HepG2 (cell line): ENCODE data around the gene RFFL. TPM values are rescaled to one million over a fixed set of nuclear protein-coding genes. Genes with fewer than 3 reads are reported as not detected.

Source experiments
- ELF1 ChIP-seq: sonication (generic); formaldehyde crosslinking; IDR thresholded peaks from 2 replicates; pipeline ENCODE4 v1.4.0; 2020; ENCODE audit warnings: missing genetic modification reagents
- FOXC1 ChIP-seq: sonication (generic); formaldehyde crosslinking; IDR thresholded peaks from 2 replicates; pipeline ENCODE4 v1.8.0; 2022; ENCODE audit warnings: mild to moderate bottlenecking, missing genetic modification reagents, borderline replicate concordance
- HNRNPUL1 ChIP-seq: fragments of 200-400 bp; formaldehyde crosslinking; IDR thresholded peaks from 2 replicates; pipeline ENCODE4 v1.6.1; 2017; ENCODE audit warnings: low read depth, mild to moderate bottlenecking, low read length, moderate library complexity
- JUND ChIP-seq: sonication (generic); formaldehyde crosslinking; IDR thresholded peaks from 2 replicates; pipeline ENCODE4 v1.8.0; 2022; ENCODE audit warnings: mild to moderate bottlenecking, missing genetic modification reagents
- KAT8 ChIP-seq: IDR thresholded peaks from 2 replicates; pipeline ENCODE4 v1.6.1; 2016; ENCODE audit warnings: missing genetic modification reagents, missing compliant biosample characterization
- KDM2A ChIP-seq: sonication (generic); formaldehyde crosslinking; IDR thresholded peaks from 2 replicates; pipeline ENCODE4 v1.4.0; 2020; ENCODE audit warnings: low read depth, missing genetic modification reagents, borderline replicate concordance
- NBN ChIP-seq: fragments of 450-650 bp; conservative IDR thresholded peaks from 2 replicates; pipeline ENCODE4 v1.6.1; 2017
- NFYB ChIP-seq: sonication (generic); formaldehyde crosslinking; IDR thresholded peaks from 2 replicates; pipeline ENCODE4 v1.4.0; 2020; ENCODE audit warnings: missing genetic modification reagents
- NR2F2 ChIP-seq: IDR thresholded peaks from 2 replicates; pipeline ENCODE4 v1.6.1; 2012; ENCODE audit warnings: low read depth, inconsistent platforms, borderline replicate concordance
- PRPF4 ChIP-seq: fragments of 200-400 bp; formaldehyde crosslinking; IDR thresholded peaks from 2 replicates; pipeline ENCODE4 v1.6.1; 2016; ENCODE audit warnings: low read length, low read depth; ENCODE audit not compliant: poor library complexity, severe bottlenecking
- REXO4 ChIP-seq: sonication (generic); formaldehyde crosslinking; IDR thresholded peaks from 2 replicates; pipeline ENCODE4 v1.8.0; 2022; ENCODE audit warnings: missing genetic modification reagents, mild to moderate bottlenecking, borderline replicate concordance
- RFX1 ChIP-seq: fragments of 450-650 bp; IDR thresholded peaks from 2 replicates; pipeline ENCODE4 v1.6.1; 2017
- SIN3A ChIP-seq: IDR thresholded peaks from 2 replicates; pipeline ENCODE4 v1.6.1; 2011; ENCODE audit warnings: low read depth, mild to moderate bottlenecking, control low read depth, low read length, borderline replicate concordance
- SMARCE1 ChIP-seq: fragments of 450-650 bp; IDR thresholded peaks from 2 replicates; pipeline ENCODE4 v1.6.1; 2017; ENCODE audit warnings: borderline replicate concordance
- SP1 ChIP-seq, 2 experiments: fragments of 450-650 bp in 1 of 2; sonication (generic) in 1 of 2; formaldehyde crosslinking in 1 of 2; IDR thresholded peaks; 2 replicates each; pipeline versions ENCODE4 v1.4.0 to v1.6.1; 2016 to 2020; ENCODE audit warnings: missing genetic modification reagents in 1 of 2
- STAG1 ChIP-seq: sonication (generic); formaldehyde crosslinking; IDR thresholded peaks from 2 replicates; pipeline ENCODE4 v1.4.0; 2020; ENCODE audit warnings: missing genetic modification reagents
- TBX3 ChIP-seq: fragments of 450-650 bp; IDR thresholded peaks from 2 replicates; pipeline ENCODE4 v1.6.1; 2017; ENCODE audit warnings: antibody characterized with exemption, mild to moderate bottlenecking, inconsistent platforms, borderline replicate concordance
- ZFP62 ChIP-seq: sonication (generic); formaldehyde crosslinking; IDR thresholded peaks from 2 replicates; pipeline ENCODE4 v1.4.0; 2020; ENCODE audit warnings: missing genetic modification reagents
- ZNF230 ChIP-seq: sonication (generic); formaldehyde crosslinking; IDR thresholded peaks from 2 replicates; pipeline ENCODE4 v1.4.0; 2020; ENCODE audit warnings: mild to moderate bottlenecking, missing genetic modification reagents
- ZNF317 ChIP-seq: sonication (generic); formaldehyde crosslinking; IDR thresholded peaks from 2 replicates; pipeline ENCODE4 v1.5.0; 2020; ENCODE audit warnings: mild to moderate bottlenecking, missing genetic modification reagents
- ZNF446 ChIP-seq: sonication (generic); formaldehyde crosslinking; IDR thresholded peaks from 2 replicates; pipeline ENCODE4 v1.5.0; 2020; ENCODE audit warnings: mild to moderate bottlenecking, missing genetic modification reagents
- ZNF572 ChIP-seq: sonication (generic); formaldehyde crosslinking; IDR thresholded peaks from 2 replicates; pipeline ENCODE4 v1.5.1; 2020; ENCODE audit warnings: mild to moderate bottlenecking, missing genetic modification reagents
- ZNF737 ChIP-seq: sonication (generic); formaldehyde crosslinking; IDR thresholded peaks from 2 replicates; pipeline ENCODE4 v1.5.0; 2020; ENCODE audit warnings: missing genetic modification reagents, mild to moderate bottlenecking, borderline replicate concordance
- ZNF749 ChIP-seq: sonication (generic); formaldehyde crosslinking; IDR thresholded peaks from 2 replicates; pipeline ENCODE4 v1.8.0; 2022; ENCODE audit warnings: mild to moderate bottlenecking, missing genetic modification reagents, moderate library complexity, borderline replicate concordance
- polyA plus RNA-seq, 8 experiments: library from polyadenylated mRNA; depleted of rRNA in 3 of 8; stranded (reverse) in 7 of 8; unstranded in 1 of 8; fragments of >200 nt; fragmentation: Illumina TruSeq in 4 of 8; extraction: Trizol in 4 of 8; gene quantifications; 2 replicates each; pipeline versions ENCODE4 v1.2.1 to v1.2.3, GENCODE V29; 2011 to 2016; ENCODE audit warnings: low read depth in 4 of 8, missing spikeins in 1 of 8, mixed read lengths in 1 of 8; ENCODE audit not compliant: insufficient read depth in 1 of 8
- total RNA-seq, 5 experiments: library from RNA; depleted of rRNA; stranded (reverse); fragments of >200 nt; fragmentation: Illumina TruSeq; extraction: Trizol; gene quantifications; 2 replicates each; pipeline ENCODE4 v1.2.3, GENCODE V29; 2016; ENCODE audit warnings: low read depth in 1 of 5
- TF ChIP-seq, protein P1 (sequence below): sonication (generic); formaldehyde crosslinking; IDR thresholded peaks from 2 replicates; pipeline ENCODE4 v1.4.0; 2020; ENCODE audit warnings: missing genetic modification reagents, low read depth, mild to moderate bottlenecking, borderline replicate concordance
- TF ChIP-seq, protein P2 (sequence below), 2 experiments: sonication (generic) in 1 of 2; formaldehyde crosslinking in 1 of 2; IDR thresholded peaks; 2 replicates each; pipeline versions ENCODE4 v1.4.0 to v1.6.1; 2016 to 2020; ENCODE audit warnings: borderline replicate concordance in 1 of 2, low read depth in 1 of 2, mild to moderate bottlenecking in 1 of 2, missing genetic modification reagents in 1 of 2

RFFL gene
- total and polyA plus RNA-seq, 2 of the 13 experiments (the other 11 are each of a cell fraction or from before 2014, with no cell fraction given), result 24.3 to 48.6 TPM

DNA sequence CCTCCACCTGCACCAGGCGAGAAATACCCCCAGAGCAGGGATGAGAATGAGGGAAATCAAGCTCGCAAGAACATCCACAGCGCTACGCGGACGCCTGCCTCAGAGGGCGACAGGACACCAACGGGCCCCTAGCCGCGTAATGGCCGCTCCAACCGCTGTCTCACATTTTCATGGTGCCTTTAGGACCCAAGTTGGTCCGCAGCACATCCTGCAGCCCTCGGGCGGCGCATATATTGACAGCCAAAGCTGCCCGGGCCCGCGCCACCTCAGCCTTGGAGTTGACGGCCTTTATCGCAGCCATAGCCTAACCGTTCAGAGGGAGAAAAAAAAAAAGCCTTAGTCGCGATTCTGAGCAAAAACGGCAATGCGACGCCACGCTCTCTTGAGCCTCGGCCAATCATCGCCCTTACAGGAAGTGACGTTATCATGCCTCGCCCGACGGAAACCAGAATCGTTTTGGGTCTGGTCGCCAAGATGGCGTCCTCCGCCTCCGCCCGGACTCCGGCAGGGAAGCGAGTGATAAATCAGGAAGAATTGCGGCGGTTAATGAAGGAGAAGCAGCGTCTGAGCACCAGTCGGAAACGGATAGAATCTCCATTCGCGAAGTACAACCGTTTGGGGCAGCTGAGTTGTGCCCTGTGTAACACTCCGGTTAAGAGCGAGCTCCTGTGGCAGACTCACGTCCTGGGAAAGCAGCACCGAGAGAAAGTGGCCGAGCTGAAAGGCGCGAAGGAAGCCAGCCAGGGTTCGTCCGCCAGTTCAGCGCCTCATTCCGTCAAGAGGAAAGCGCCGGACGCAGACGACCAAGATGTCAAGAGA lies 102.2 kb downstream of the RFFL start, which contains the start of the genes CCT6B and ZNF830 (continued):
- TF ChIP-seq PRPF4 (no peak), SIN3A (peak; percentile 85; the same call in 1 of the 2 replicates), RFX1 (no peak), ZNF572 (CRISPR knock-in tag) (0 out of 2 replicates have a peak, but pooled peaks have one; percentile 22), ZNF749 (CRISPR knock-in tag) (no peak; the same call in 1 of the 2 replicates), TBX3 (no peak), ZNF230 (CRISPR knock-in tag) (0 out of 2 replicates have a peak, but pooled peaks have one; percentile 64), ZNF446 (CRISPR knock-in tag) (no peak), KDM2A (peak; percentile 92), HNRNPUL1 (no peak), ZNF737 (CRISPR knock-in tag) (no peak), JUND (peak; percentile 65; the same call in 1 of the 2 replicates), SP1 (IDR thresholded peaks at IDR 0.05) (no peak), SP1 (CRISPR knock-in tag; IDR thresholded peaks at IDR 0.05) (peak; percentile 37; the same call in 1 of the 2 replicates), SMARCE1 (no peak), NBN (no peak), KAT8 (CRISPR knock-in tag) (peak; percentile 98), REXO4 (CRISPR knock-in tag) (no peak), NR2F2 (no peak), ZFP62 (CRISPR knock-in tag) (no peak), STAG1 (0 out of 2 replicates have a peak, but pooled peaks have one; percentile 2), ZNF317 (CRISPR knock-in tag) (peak; percentile 25; the same call in 1 of the 2 replicates), FOXC1 (CRISPR knock-in tag) (peak; percentile 88; the same call in 1 of the 2 replicates), NFYB (CRISPR knock-in tag) (peak; percentile 82), ELF1 (CRISPR knock-in tag) (peak; percentile 75; the same call in 1 of the 2 replicates)
- TF ChIP-seq, protein P1, sequence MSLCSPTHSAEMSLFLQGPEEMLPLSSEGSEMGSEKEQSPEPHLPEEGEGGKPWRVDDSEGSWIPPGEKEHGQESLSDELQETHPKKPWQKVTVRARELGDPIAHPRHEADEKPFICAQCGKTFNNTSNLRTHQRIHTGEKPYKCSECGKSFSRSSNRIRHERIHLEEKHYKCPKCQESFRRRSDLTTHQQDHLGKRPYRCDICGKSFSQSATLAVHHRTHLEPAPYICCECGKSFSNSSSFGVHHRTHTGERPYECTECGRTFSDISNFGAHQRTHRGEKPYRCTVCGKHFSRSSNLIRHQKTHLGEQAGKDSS (CRISPR knock-in tag), result peak; percentile 66; the same call in 1 of the 2 replicates
- TF ChIP-seq, protein P2, sequence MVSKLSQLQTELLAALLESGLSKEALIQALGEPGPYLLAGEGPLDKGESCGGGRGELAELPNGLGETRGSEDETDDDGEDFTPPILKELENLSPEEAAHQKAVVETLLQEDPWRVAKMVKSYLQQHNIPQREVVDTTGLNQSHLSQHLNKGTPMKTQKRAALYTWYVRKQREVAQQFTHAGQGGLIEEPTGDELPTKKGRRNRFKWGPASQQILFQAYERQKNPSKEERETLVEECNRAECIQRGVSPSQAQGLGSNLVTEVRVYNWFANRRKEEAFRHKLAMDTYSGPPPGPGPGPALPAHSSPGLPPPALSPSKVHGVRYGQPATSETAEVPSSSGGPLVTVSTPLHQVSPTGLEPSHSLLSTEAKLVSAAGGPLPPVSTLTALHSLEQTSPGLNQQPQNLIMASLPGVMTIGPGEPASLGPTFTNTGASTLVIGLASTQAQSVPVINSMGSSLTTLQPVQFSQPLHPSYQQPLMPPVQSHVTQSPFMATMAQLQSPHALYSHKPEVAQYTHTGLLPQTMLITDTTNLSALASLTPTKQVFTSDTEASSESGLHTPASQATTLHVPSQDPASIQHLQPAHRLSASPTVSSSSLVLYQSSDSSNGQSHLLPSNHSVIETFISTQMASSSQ (IDR thresholded peaks at IDR 0.05; ENCODE audit: low read depth), result no peak
- TF ChIP-seq, protein P2 (CRISPR knock-in tag; IDR thresholded peaks at IDR 0.05; ENCODE audit: borderline replicate concordance), result peak; percentile 65; the same call in 1 of the 2 replicates
